Measurements from ENCODE around the gene PDCD7.
"Not testable (repeated sequence)": the region's sequence is repeated elsewhere in the genome, so short reads cannot be mapped to it uniquely, and the experiment has no call there.

The PDCD7 gene

DNA sequence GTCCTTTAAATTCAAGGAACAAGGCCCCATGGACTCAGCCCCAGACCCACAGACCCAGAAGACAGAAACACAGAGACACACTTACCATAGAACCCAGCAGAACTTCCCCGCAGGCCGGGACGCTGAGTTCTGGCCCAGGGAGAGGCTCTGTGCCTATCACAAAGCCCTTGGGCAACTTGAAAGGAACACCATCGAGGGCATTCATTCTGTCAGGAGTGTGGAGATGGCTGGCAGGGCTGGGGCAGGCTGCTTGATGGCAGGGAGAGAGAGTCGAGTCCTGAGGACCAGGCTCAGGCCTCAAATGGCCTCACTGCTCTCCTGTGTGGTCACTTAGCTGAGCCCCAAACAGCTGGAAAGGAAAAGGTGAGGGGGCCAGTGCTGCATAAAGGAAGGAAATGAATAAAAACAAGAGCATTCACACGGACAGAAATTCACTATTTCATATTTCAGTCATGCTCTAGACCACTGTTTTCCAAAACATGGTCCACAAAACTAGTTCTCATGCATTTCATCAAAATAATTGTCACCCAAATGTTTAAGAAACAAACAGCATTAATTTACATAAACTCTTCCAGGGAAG lies 27.5 kb downstream of the PDCD7 start:
- Histone ChIP-seq H2AFZ (ENCODE audit: low read depth, low read length) (no peak overlapping the region), H3K27me3 (ENCODE audit: insufficient read depth, low read length) (no peaks in the 10 kb centered on the region), H3K36me3 (ENCODE audit: insufficient read depth, low read length) (peaks cover 23% of the 10 kb centered on the region), H3K4me3 (ENCODE audit: low read length) (no peak overlapping the region), H3K9me3 (ENCODE audit: low read length) (no peaks in the 10 kb centered on the region), H3K4me1 (ENCODE audit: insufficient read depth, low read length) (no peaks in the 10 kb centered on the region)

DNA sequence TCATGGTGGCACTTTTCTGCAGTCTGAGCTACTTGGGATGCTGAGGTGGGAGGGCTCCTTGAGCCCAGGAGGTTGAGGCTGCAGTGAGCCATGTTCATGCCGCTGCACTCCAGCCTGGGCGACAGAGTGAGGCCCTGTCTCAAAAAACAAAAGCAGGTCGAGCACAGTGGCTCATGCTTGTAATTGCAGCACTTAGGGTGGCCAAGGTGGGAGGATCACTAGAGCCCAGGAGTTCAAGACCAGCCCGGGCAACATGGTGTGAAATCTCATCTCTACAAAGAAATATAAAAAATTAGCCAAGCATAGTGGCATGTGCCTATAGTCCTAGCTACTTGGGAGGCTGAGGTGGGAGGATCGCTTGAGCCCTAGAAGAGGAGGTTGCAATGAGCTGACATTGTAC lies 28.6 kb downstream of the PDCD7 start:
- H2AFZ ChIP-seq (ENCODE audit: low read depth, low read length), result no peak overlapping the region
- no peaks in the 10 kb centered on the region for H3K4me1 ChIP-seq (ENCODE audit: insufficient read depth, low read length)
- no peaks in the 10 kb centered on the region for H3K27me3 ChIP-seq (ENCODE audit: insufficient read depth, low read length)
- peaks cover 28% of the 10 kb centered on the region for H3K36me3 ChIP-seq (ENCODE audit: insufficient read depth, low read length)
- H3K9me3 ChIP-seq (ENCODE audit: low read length), result no peaks in the 10 kb centered on the region
- H3K4me3 ChIP-seq (ENCODE audit: low read length), result no peak overlapping the region

DNA sequence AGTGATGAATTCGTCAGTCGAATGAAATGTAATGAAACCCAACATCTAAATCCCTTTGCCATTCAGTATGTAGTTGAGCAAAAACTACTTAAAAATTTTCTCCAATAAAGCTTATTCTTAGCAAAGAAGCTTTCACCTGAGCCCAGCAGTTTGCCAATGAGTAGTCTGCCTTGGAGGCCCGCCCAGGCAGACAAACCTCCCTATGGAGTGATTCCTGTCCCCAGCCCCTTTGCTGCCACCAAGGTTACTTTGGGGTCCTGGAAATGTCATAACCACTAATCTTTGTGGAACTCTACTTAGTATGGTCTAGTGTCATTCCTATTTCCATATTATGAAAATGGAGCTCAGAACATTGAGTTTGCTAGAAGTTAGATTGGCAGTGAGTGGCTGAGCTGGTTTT lies 30.7 kb downstream of the PDCD7 start:
- Histone ChIP-seq H3K27me3 (ENCODE audit: insufficient read depth, low read length) (no peaks in the 10 kb centered on the region), H3K9me3 (ENCODE audit: low read length) (no peaks in the 10 kb centered on the region), H3K4me1 (ENCODE audit: insufficient read depth, low read length) (no peaks in the 10 kb centered on the region), H3K36me3 (ENCODE audit: insufficient read depth, low read length) (peaks cover 43% of the 10 kb centered on the region), H2AFZ (ENCODE audit: low read depth, low read length) (no peak overlapping the region), H3K4me3 (ENCODE audit: low read length) (no peak overlapping the region)

DNA sequence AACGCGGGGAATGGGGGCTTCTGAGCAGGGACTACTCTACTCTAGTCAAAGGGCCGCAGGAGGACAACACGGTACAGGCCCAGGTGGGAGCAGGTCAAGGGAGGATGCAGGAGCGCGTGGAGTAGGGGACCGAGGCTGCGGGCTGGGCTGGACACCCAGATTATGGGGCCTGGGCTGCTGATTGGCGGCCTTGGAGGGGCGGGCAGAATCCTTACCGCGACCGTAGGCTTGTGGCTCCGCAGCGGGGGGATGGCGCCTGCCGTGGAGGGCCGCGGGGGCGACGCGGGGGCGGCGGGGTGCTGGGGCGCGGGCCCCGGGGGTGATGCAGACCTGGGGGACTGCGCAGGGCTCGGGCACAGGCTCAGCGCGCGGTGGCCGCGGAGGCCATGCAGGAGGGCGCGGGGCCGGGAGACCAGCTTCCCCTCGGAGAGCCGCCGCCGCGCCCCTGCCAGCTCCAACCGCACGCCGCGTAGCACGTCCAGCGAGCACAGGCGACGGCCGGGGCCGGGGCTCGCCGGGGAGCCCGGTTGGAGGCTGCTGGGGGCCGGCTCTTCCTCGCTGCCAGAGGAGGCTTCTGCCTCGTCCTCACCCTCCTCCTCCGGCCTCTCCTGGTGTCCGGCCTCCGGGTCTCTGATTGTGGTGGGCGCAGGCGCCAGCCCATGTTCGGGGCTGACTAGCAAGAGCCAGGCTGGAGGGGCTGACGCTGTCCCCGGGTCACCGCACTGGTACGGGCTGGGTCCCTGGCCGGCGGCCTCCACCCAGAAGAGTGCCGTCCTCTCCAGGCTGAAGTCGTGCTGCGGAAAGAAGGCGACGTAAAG lies 31.5 kb downstream of the PDCD7 start:
- H3K36me3 ChIP-seq (ENCODE audit: insufficient read depth, low read length), result peaks cover 49% of the 10 kb centered on the region
- no peak overlapping the region for H3K4me3 ChIP-seq (ENCODE audit: low read length)
- no peaks in the 10 kb centered on the region for H3K9me3 ChIP-seq (ENCODE audit: low read length)
- H2AFZ ChIP-seq (ENCODE audit: low read depth, low read length), result no peak overlapping the region
- no peaks in the 10 kb centered on the region for H3K27me3 ChIP-seq (ENCODE audit: insufficient read depth, low read length)
- H3K4me1 ChIP-seq (ENCODE audit: insufficient read depth, low read length), result no peaks in the 10 kb centered on the region

DNA sequence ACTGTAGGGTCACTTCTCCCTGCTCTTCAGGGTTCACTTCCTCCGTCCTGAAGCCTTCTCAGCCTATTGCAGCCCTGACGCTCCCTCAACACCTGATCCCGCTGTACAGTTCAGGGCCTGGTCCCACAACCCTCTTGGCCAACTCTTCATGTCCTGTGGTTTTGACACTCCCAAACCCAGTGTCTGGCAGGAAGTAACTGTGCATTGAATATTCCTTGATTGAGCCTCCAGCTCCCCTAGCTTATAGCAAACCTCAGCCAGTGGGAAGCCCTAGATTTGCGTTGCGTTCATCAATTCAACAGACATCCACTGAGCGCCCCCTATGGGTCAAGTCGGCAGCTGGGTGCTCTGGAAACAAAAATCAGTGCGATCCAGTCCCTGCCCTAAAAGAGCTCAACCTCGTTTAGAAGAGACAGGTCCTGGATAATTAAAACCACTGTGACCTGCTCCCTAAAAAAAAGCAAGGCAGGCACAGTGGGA lies 32.2 kb downstream of the PDCD7 start:
- Histone ChIP-seq H3K9me3 (ENCODE audit: low read length) (no peaks in the 10 kb centered on the region), H2AFZ (ENCODE audit: low read depth, low read length) (no peak overlapping the region), H3K4me1 (ENCODE audit: insufficient read depth, low read length) (no peaks in the 10 kb centered on the region), H3K27me3 (ENCODE audit: insufficient read depth, low read length) (no peaks in the 10 kb centered on the region), H3K4me3 (ENCODE audit: low read length) (no peak overlapping the region), H3K36me3 (ENCODE audit: insufficient read depth, low read length) (peaks cover 49% of the 10 kb centered on the region)

DNA sequence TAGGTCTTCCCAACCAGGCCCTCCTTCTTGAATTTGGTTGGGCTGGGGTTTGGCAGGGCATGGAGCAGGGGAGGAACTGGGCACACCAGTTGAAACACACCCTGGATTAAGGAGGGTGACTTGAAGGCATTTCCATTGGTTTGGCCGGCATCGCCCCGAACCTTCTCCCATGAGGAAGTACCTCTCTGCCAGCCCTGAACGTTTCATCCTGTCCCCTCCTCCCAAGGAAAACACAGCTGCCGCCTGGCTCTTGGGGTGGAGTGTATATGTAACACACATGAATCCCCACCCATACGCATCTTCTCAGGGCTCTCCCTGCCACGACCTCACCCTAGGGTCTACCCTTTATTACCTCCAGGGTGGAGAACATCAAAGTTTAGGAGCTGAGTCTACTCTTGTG lies 33.2 kb downstream of the PDCD7 start:
- Histone ChIP-seq H2AFZ (ENCODE audit: low read depth, low read length) (no peak overlapping the region), H3K4me3 (ENCODE audit: low read length) (no peak overlapping the region), H3K36me3 (ENCODE audit: insufficient read depth, low read length) (peaks cover 40% of the 10 kb centered on the region), H3K27me3 (ENCODE audit: insufficient read depth, low read length) (no peaks in the 10 kb centered on the region), H3K4me1 (ENCODE audit: insufficient read depth, low read length) (no peaks in the 10 kb centered on the region), H3K9me3 (ENCODE audit: low read length) (no peaks in the 10 kb centered on the region)

DNA sequence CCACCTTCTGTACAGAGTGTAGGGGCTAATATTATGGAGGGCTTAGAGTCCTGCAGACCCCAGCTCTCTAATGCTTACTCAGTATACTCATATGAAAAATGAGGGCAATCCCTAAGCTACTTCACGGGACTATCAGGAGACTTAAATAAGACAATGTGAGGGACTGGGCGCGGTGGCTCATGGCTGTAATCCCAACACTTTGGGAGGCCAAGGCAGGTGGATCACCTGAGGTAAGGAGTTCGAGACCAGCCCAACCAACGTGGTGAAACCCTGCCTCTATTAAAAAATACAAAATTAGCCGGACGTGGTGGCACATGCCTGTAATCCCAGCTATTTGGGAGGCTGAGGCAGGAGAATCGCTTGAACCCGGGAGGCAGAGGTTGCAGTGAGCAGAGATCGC lies 33.8 kb downstream of the PDCD7 start:
- H3K36me3 ChIP-seq (ENCODE audit: insufficient read depth, low read length), result peaks cover 35% of the 10 kb centered on the region
- H3K27me3 ChIP-seq (ENCODE audit: insufficient read depth, low read length); H2AFZ ChIP-seq (ENCODE audit: low read depth, low read length); H3K9me3 ChIP-seq (ENCODE audit: low read length); H3K4me3 ChIP-seq (ENCODE audit: low read length); H3K4me1 ChIP-seq (ENCODE audit: insufficient read depth, low read length): not testable (repeated sequence)

DNA sequence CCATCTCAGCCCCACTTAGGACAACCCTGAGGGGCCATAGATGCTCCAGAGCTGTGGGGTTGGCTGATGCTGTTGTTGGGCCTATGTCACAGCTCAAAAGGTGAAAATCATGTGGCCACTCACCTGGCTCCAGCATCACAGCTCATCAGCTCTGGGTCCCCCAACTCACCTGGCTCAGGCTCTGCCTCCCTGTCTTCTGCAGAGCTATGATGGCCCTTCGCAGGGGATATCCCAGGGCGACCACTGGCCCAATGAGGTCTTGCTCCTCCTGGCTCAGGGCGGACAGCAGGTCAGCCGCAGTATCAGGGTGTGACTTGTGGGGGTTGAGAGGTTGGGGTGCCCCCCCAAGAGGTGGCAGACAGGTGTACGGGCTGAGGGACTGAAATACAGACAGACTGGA lies 34.3 kb downstream of the PDCD7 start:
- H3K36me3 ChIP-seq (ENCODE audit: insufficient read depth, low read length), result peaks cover 35% of the 10 kb centered on the region
- H3K4me3 ChIP-seq (ENCODE audit: low read length), result no peak overlapping the region

DNA sequence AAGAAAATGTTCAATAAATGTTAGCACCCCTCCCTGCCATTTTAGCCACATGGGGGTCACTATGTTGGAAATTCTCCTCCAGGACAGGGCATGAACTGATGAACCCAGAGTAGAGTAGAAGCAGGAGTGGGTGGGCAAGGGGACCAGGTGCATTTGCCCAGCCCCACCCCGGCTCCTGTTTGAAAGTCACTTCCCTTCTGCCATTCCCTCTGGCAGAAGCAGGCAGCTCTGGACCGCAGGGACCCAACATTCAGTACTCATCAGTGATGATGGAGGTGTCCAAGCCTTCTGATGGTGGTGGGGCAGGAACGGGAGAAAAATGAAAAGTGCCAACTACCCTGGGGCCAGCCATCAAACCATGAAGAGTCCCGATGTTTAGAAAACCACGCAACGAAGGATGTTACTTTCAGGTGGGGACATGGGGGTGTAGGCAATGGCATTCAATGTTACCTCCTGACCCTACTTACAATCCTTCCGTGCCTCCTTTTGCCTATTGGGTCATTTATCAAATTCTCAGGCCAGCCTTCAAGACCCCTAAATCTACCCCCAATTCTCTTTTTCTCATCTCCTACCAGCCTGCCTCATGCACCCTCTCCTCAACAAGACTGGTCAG lies 35.9 kb downstream of the PDCD7 start:
- Histone ChIP-seq H3K4me1 (ENCODE audit: insufficient read depth, low read length) (no peaks in the 10 kb centered on the region), H3K9me3 (ENCODE audit: low read length) (no peaks in the 10 kb centered on the region), H3K4me3 (ENCODE audit: low read length) (no peak overlapping the region), H3K36me3 (ENCODE audit: insufficient read depth, low read length) (peaks cover 31% of the 10 kb centered on the region), H3K27me3 (ENCODE audit: insufficient read depth, low read length) (no peaks in the 10 kb centered on the region), H2AFZ (ENCODE audit: low read depth, low read length) (no peak overlapping the region)

More for the DNA sequence above, 34.3 kb downstream of the PDCD7 start:
- H3K9me3 ChIP-seq (ENCODE audit: low read length), result no peaks in the 10 kb centered on the region
- no peak overlapping the region for H2AFZ ChIP-seq (ENCODE audit: low read depth, low read length)
- H3K4me1 ChIP-seq (ENCODE audit: insufficient read depth, low read length), result no peaks in the 10 kb centered on the region
- H3K27me3 ChIP-seq (ENCODE audit: insufficient read depth, low read length), result no peaks in the 10 kb centered on the region

DNA sequence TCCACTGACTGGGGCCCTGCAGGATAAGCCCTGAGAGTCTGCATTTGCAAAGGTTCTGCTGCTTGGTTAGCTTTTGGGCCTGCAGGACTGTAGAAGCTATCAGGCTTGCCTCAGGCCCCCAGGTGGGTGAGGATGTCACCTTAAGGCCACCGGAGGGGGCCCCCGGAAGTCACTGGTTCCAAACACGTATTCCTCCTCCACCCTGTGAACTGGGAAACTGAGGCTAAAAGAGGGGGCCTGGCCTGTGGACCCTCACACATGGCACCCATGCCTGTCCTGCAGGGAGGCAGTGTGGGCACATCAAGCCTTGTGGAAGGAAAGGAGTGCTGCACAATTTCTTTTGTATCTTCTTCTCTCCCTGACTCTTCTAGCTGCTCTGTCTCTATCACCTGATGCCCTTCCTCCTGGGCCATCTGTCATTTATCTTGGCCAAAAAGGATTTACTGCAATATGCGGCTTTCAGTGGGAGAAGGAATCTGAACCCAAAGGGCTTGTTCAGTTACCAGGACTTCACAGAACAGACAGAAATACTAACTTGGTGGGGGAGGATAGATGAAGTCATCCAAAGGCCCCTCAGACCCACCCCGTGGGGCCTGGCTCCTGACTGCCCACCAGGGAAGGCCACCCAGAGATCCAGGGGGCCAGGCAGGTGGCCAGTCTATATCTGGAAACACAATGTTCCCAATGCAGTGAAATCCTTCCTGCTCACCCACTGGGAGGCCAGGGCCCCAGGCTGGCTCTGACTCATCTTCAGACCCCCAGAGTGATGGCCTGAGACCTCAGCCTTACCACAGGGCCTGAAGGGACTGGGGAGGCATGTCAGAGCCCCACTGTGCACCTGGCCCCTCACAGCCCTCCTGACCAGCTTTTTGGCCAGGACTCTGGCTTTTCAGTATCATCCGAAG lies 36.9 kb downstream of the PDCD7 start:
- H3K9me3 ChIP-seq (ENCODE audit: low read length), result no peaks in the 10 kb centered on the region
- H3K27me3 ChIP-seq (ENCODE audit: insufficient read depth, low read length), result no peaks in the 10 kb centered on the region
- no peak overlapping the region for H2AFZ ChIP-seq (ENCODE audit: low read depth, low read length)
- peaks cover 31% of the 10 kb centered on the region for H3K36me3 ChIP-seq (ENCODE audit: insufficient read depth, low read length)
- H3K4me3 ChIP-seq (ENCODE audit: low read length), result no peak overlapping the region
- no peaks in the 10 kb centered on the region for H3K4me1 ChIP-seq (ENCODE audit: insufficient read depth, low read length)

DNA sequence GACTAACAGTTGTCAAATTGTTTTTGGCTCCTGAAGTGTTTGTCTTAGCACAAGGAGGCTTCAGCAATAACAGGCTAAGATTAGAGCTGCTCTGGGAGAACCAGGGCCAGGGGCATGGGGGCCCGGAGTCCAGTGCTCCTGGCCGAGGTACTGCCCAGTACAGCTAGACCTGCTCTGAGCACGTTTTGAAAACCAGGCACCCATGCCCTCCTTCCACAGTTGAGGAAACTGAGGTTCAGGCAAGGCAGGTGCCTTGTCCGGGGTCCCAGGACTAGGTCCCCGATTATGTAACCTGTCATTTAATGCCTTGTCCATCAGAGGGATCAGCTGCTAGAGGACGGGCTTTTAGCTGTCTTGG lies 37.9 kb downstream of the PDCD7 start:
- H3K9me3 ChIP-seq (ENCODE audit: low read length), result no peaks in the 10 kb centered on the region
- H3K36me3 ChIP-seq (ENCODE audit: insufficient read depth, low read length), result peaks cover 31% of the 10 kb centered on the region
- no peaks in the 10 kb centered on the region for H3K27me3 ChIP-seq (ENCODE audit: insufficient read depth, low read length)
- no peak overlapping the region for H2AFZ ChIP-seq (ENCODE audit: low read depth, low read length)
- H3K4me3 ChIP-seq (ENCODE audit: low read length), result no peak overlapping the region
- no peaks in the 10 kb centered on the region for H3K4me1 ChIP-seq (ENCODE audit: insufficient read depth, low read length)

DNA sequence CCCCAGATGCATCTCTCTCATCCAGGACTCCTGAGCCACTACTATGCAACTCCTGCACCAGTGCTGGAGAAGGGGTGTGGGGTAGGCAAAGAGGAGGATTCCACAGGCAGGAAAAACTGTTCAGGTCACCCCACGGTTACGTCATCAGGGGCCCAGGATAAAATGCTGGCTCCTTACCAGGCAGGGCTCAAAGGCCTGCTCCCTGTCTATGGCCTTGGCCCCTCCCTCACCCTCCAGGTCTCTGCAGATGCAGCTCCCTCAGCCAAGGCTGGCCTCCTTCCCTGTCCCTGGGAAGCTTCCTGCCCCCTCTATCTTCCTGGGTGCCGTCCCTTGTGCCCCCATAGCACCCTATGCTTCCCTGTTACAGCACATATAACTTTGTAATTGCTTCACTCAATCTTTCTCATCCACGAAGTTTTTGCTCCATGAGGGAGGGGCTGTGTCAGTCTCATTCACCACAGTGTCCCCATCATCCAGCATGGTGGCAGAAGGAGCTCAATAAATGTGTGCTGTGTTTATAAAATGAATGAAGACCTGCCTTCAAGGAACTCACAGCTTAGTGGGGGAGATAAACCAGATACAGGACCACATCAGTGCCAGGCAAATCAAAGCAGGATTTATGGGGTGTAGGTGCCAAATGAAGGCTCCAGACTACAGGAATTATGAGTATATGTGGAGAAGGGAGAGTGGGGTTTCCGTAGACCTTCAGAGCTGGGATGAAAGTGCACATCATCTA lies 38.4 kb downstream of the PDCD7 start:
- H3K4me1 ChIP-seq (ENCODE audit: insufficient read depth, low read length), result no peaks in the 10 kb centered on the region
- peaks cover 27% of the 10 kb centered on the region for H3K36me3 ChIP-seq (ENCODE audit: insufficient read depth, low read length)
- no peak overlapping the region for H2AFZ ChIP-seq (ENCODE audit: low read depth, low read length)
- no peaks in the 10 kb centered on the region for H3K27me3 ChIP-seq (ENCODE audit: insufficient read depth, low read length)
- H3K9me3 ChIP-seq (ENCODE audit: low read length), result no peaks in the 10 kb centered on the region
- no peak overlapping the region for H3K4me3 ChIP-seq (ENCODE audit: low read length)

Data from neuron (in vitro differentiated cells).